Measurements from ENCODE around the gene POLG.
A peak's percentile ranks its signal among the peaks of the same experiment; 100 is the strongest.

The POLG gene

DNA sequence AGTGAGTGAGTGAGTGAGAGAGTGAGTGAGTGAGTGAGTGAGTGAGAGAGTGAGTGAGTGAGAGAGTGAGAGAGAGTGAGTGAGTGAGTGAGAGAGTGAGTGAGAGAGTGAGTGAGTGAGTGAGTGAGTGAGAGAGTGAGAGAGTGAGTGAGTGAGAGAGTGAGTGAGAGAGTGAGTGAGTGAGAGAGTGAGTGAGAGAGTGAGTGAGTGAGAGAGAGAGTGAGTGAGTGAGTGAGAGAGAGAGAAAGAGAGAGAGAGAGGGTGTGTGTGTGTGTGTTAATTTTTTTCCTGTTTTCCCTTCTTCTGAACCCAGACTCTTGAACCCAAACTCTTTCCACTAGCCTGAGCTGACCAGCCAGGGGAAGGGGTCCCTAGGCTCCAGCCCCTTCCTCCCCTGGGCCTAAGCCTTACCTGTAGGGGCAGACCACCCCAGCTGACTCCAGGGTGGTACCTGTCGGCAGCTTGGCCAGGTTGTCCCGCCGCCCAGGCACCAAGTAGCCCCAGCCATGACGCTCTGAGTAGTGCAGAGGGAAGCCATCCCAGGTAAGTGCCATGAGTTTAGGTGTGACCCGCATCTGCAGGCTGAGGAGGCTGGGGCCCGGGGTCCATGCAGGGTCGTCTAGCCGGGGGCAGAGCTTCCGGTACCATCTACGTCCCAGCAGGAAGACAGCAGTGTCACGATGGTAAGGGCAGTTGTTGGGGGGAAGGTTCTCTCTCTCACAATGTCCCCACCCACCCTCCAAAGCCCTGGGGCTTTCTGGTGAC, 9.4 kb downstream of the POLG start:
- H4K20me1 ChIP-seq (ENCODE audit: insufficient read depth, low read length), result peaks cover 98% of the 10 kb centered on the region
- ATAC-seq (ENCODE audit: insufficient read depth, low read depth), result no peak
- peak overlapping the region; percentile 27; the same call in 1 of the 2 replicates for H3K27ac ChIP-seq (ENCODE audit: low read length)
- H2AFZ ChIP-seq (ENCODE audit: low read depth, low read length), result no peak overlapping the region
- no peaks in the 10 kb centered on the region for H3K9me3 ChIP-seq (ENCODE audit: insufficient read depth, low read length, severe bottlenecking)
- no peak overlapping the region for H3K9ac ChIP-seq (ENCODE audit: low read depth, low read length)
- no peak overlapping the region for H3K4me3 ChIP-seq (ENCODE audit: low read depth in 1 of 2, low read length in 2 of 2)
- peak overlapping the region; percentile 17 for H3K4me2 ChIP-seq (ENCODE audit: insufficient read depth, low read length)
- peaks cover 60% of the 10 kb centered on the region for H3K4me1 ChIP-seq (ENCODE audit: insufficient read depth, low read length)
- no peak for DNase-seq
- no peaks in the 10 kb centered on the region for H3K27me3 ChIP-seq (ENCODE audit: insufficient read depth, low read length, poor library complexity)
- H3K36me3 ChIP-seq (ENCODE audit: insufficient read depth, low read length), result peaks cover 100% of the 10 kb centered on the region
- H3K79me2 ChIP-seq (ENCODE audit: insufficient read depth, low read length), result peaks cover 98% of the 10 kb centered on the region
- TF ChIP-seq CTCF (IDR thresholded peaks at IDR 0.05; ENCODE audit: borderline replicate concordance, extremely low read depth, low read length, poor library complexity, severe bottlenecking) (no peak), EZH2 (IDR thresholded peaks at IDR 0.05; ENCODE audit: borderline replicate concordance, low read depth, low read length, severe bottlenecking) (no peak)

DNA sequence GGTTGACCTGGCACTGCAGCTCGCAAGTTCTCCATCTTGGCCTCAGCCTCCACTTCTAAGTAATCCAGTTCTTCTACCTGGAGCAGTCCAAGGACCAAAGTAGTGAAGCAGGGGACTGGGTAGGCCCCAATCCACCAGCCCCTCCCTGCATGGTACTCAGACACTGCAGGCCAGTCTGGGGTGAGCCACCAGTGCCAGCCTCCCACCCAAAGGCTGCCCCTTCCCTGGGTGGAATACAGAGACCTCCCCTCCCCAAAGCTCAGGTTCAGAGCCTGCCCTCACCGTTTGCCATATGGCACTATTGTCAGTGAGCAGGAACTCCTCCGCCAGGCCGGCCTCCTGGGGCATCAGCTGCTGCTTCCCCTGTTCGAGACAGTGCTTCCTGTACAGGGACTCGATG, 10.8 kb downstream of the POLG start:
- Histone ChIP-seq H2AFZ (ENCODE audit: low read depth, low read length) (no peak overlapping the region), H3K9ac (ENCODE audit: low read depth, low read length) (no peak overlapping the region), H3K4me1 (ENCODE audit: insufficient read depth, low read length) (peaks cover 46% of the 10 kb centered on the region), H4K20me1 (ENCODE audit: insufficient read depth, low read length) (peaks cover 97% of the 10 kb centered on the region), H3K4me3 (ENCODE audit: low read depth in 1 of 2, low read length in 2 of 2) (no peak overlapping the region), H3K9me3 (ENCODE audit: insufficient read depth, low read length, severe bottlenecking) (no peaks in the 10 kb centered on the region), H3K27ac (ENCODE audit: low read length) (no peak overlapping the region), H3K79me2 (ENCODE audit: insufficient read depth, low read length) (peaks cover 98% of the 10 kb centered on the region), H3K36me3 (ENCODE audit: insufficient read depth, low read length) (peaks cover 100% of the 10 kb centered on the region), H3K27me3 (ENCODE audit: insufficient read depth, low read length, poor library complexity) (no peaks in the 10 kb centered on the region), H3K4me2 (ENCODE audit: insufficient read depth, low read length) (no peak overlapping the region; the same call in 1 of the 2 replicates)
- ATAC-seq (ENCODE audit: insufficient read depth, low read depth) (no peak), DNase-seq (no peak)
- no peak for TF ChIP-seq EZH2 (IDR thresholded peaks at IDR 0.05; ENCODE audit: borderline replicate concordance, low read depth, low read length, severe bottlenecking)
- TF ChIP-seq CTCF (IDR thresholded peaks at IDR 0.05; ENCODE audit: borderline replicate concordance, extremely low read depth, low read length, poor library complexity, severe bottlenecking), result no peak

GRCh38 chr15:89322822-89323221, 11.8 kb downstream of the POLG start:
- no peak for TF ChIP-seq EZH2 (IDR thresholded peaks at IDR 0.05; ENCODE audit: borderline replicate concordance, low read depth, low read length, severe bottlenecking)
- no peak for TF ChIP-seq CTCF (IDR thresholded peaks at IDR 0.05; ENCODE audit: borderline replicate concordance, extremely low read depth, low read length, poor library complexity, severe bottlenecking)
- Histone ChIP-seq H3K9ac (ENCODE audit: low read depth, low read length) (no peak overlapping the region), H3K27me3 (ENCODE audit: insufficient read depth, low read length, poor library complexity) (no peaks in the 10 kb centered on the region), H3K4me2 (ENCODE audit: insufficient read depth, low read length) (no peak overlapping the region), H3K4me3 (ENCODE audit: low read depth in 1 of 2, low read length in 2 of 2) (no peak overlapping the region), H4K20me1 (ENCODE audit: insufficient read depth, low read length) (peaks cover 93% of the 10 kb centered on the region), H3K36me3 (ENCODE audit: insufficient read depth, low read length) (peaks cover 100% of the 10 kb centered on the region), H3K9me3 (ENCODE audit: insufficient read depth, low read length, severe bottlenecking) (no peaks in the 10 kb centered on the region), H3K27ac (ENCODE audit: low read length) (no peak overlapping the region; the same call in 1 of the 2 replicates), H3K79me2 (ENCODE audit: insufficient read depth, low read length) (peaks cover 94% of the 10 kb centered on the region), H3K4me1 (ENCODE audit: insufficient read depth, low read length) (peaks cover 36% of the 10 kb centered on the region), H2AFZ (ENCODE audit: low read depth, low read length) (no peak overlapping the region)
- no peak for ATAC-seq (ENCODE audit: insufficient read depth, low read depth)
- no peak for DNase-seq
